HG02973 (cell line): Measurements from ENCODE around the gene ADAMTS12.

ENCODE experiments used
- ATAC-seq: cut with Tn5 transposase; IDR thresholded peaks from one replicate; pipeline ENCODE4 v1.9.1; 2021; ENCODE audit warnings: moderate library complexity; ENCODE audit not compliant: unreplicated experiment

The ADAMTS12 gene

GRCh38 chr5:33491941-33492340 is 399.8 kb downstream of the ADAMTS12 start:
- no peak for ATAC-seq

GRCh38 chr5:33490071-33490665 is 401.6 kb downstream of the ADAMTS12 start:
- ATAC-seq, result no peak

GRCh38 chr5:33489481-33490067 is 402.2 kb downstream of the ADAMTS12 start:
- no peak for ATAC-seq

DNA sequence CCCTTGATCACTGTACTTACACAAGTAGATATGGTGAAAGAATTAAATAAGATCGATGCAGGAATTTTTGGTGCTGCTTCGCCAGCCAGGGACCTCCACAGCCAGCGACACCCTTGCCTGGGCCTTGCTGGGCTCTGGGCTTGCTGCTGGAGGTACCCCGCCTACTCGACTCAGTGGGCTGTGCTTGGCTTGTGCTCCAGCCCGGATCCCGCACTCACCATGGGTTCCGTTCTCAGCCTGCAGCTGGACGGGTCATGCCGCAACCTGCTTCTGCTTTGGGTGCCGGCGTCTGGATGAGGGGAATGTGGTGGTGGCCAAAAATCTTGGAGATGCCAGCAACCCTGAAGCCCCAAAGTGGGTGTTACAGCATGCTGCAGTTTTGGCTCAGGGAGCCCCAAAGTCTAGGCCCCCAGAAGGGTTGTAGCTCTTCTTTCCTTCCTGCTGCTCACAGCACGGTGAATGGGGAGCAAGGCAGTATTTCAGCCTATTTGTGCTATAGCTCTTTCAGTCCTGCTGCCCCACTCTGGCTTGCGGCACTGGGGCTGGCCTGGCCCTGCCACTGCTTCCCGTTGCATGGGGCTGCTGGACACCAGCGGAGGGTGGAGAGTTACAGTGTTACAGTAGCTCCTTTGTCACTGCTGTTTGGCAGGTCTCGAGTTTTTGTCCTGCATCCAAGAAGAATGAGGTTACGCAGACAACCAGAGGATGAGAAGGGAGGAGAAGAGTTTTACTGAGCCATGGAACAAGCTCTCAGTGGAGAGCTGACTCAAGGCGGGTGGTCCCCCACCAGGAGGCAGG is 403.0 kb downstream of the ADAMTS12 start:
- ATAC-seq, result no peak

GRCh38 chr5:33487236-33487635 is 404.6 kb downstream of the ADAMTS12 start:
- no peak for ATAC-seq

- no peak for ATAC-seq
These were observed 409.5 kb downstream of the ADAMTS12 start for GRCh38 chr5:33482335-33482734.

GRCh38 chr5:33480876-33481275 is 410.9 kb downstream of the ADAMTS12 start:
- ATAC-seq, result no peak

- ATAC-seq, result no peak
These were observed 412.5 kb downstream of the ADAMTS12 start for GRCh38 chr5:33479311-33479710.

DNA sequence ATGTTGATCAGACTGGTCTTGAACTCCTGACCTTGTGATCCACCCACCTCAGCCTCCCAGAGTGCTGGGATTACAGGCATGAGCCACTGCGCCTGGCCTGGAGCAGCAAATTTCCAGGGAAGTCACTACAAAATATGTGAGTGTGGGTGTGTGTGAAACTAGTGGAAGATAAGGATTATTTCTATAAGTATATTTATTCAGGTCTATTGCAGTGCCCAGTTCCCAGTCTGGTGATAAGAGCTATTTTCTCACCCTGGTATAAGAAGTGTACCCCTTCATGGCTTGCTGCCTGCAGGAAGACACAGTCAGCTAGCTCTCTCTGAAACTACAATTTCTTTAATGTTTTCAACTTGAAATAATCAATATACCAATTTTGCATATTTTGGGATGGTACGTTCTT is 414.0 kb downstream of the ADAMTS12 start:
- no peak for ATAC-seq

DNA sequence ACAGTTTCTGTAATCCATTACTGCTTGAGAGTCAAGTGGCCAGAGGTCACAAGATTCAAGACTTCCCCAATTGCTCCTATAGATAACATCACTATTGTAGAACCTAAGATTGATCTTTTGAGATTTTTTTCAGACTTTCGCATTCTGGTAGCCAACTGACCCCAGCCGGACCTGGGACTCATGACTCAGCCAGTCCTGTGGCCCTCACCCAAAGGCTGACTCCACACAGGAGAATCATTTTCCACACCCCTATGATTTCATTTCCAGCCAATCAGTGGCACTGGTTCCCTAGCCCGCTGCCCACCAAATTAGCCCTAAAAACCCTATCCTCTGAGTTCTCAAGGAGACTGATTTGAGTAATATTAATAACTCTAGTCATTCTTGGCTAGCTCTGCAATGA is 414.8 kb downstream of the ADAMTS12 start:
- ATAC-seq, result no peak

DNA sequence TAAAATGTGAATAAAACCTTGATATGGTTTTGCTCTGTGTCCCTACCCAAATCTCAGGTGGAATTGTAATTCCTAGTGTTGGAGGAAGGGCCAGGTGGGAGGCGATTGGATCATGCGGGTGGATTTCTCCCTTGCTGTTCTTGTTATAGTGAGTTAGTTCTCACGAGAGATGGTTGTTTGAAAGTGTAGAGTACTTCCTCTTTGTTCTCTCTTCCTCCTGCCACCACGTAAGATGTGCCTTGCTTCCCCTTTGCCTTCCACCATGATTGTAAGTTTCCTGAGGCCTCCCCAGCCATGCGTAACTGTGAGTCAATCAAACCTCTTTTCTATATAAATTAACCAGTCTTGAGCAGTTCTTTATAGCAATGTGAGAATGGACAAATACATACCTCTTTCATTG is 416.1 kb downstream of the ADAMTS12 start:
- no peak for ATAC-seq

- no peak for ATAC-seq
These were observed 416.8 kb downstream of the ADAMTS12 start for GRCh38 chr5:33474931-33475499.

- no peak for ATAC-seq
These were observed 417.8 kb downstream of the ADAMTS12 start for GRCh38 chr5:33474004-33474403.
